SK-N-SH treated with all-trans-retinoic acid at 6 μM for 48 hours (cell line): Measurements from ENCODE around the gene NCBP3.

Experiments
- ARNTL ChIP-seq: fragments of 450-650 bp; formaldehyde crosslinking; IDR thresholded peaks from 2 replicates; pipeline ENCODE4 v1.5.0; 2020; ENCODE audit warnings: low read depth, mild to moderate bottlenecking, moderate library complexity, borderline replicate concordance
- BACH2 ChIP-seq: fragments of 250-450 bp; sonication (Bioruptor Pico); IDR thresholded peaks from 2 replicates; pipeline ENCODE4 v1.9.0; 2021; ENCODE audit warnings: mild to moderate bottlenecking, borderline replicate concordance
- ESRRG ChIP-seq: fragments of 250-450 bp; sonication (Bioruptor Pico); IDR thresholded peaks from 2 replicates; pipeline ENCODE4 v1.6.1; 2021; ENCODE audit warnings: mild to moderate bottlenecking
- ISL1 ChIP-seq: fragments of 250-450 bp; sonication (Bioruptor Pico); IDR thresholded peaks from 2 replicates; pipeline ENCODE4 v2.1.2; 2022; ENCODE audit warnings: mild to moderate bottlenecking, moderate library complexity
- OSR1 ChIP-seq: fragments of 250-450 bp; sonication (Bioruptor Pico); IDR thresholded peaks from 2 replicates; pipeline ENCODE4 v1.8.0; 2022; ENCODE audit warnings: moderate library complexity, mild to moderate bottlenecking, inconsistent platforms
- PATZ1 ChIP-seq: fragments of 250-450 bp; sonication (Bioruptor Pico); IDR thresholded peaks from 2 replicates; pipeline ENCODE4 v1.8.0; 2020; ENCODE audit warnings: mild to moderate bottlenecking, moderate library complexity, borderline replicate concordance
- RARB ChIP-seq: fragments of 250-450 bp; sonication (Bioruptor Pico); IDR thresholded peaks from 2 replicates; pipeline ENCODE4 v1.8.0; 2021; ENCODE audit warnings: mild to moderate bottlenecking, moderate library complexity
- SNAI2 ChIP-seq: fragments of 250-450 bp; sonication (Bioruptor Pico); IDR thresholded peaks from 2 replicates; pipeline ENCODE4 v1.5.0; 2020; ENCODE audit warnings: mild to moderate bottlenecking, moderate library complexity
- TOX ChIP-seq: fragments of 250-450 bp; sonication (Bioruptor Pico); IDR thresholded peaks from 2 replicates; pipeline ENCODE4 v1.8.0; 2021; ENCODE audit warnings: mild to moderate bottlenecking, moderate library complexity, borderline replicate concordance
- ZFP30 ChIP-seq: fragments of 450-650 bp; formaldehyde crosslinking; IDR thresholded peaks from 2 replicates; pipeline ENCODE4 v1.5.0; 2022; ENCODE audit warnings: mild to moderate bottlenecking, moderate library complexity
- ZNF565 ChIP-seq: fragments of 450-650 bp; formaldehyde crosslinking; conservative IDR thresholded peaks from 2 replicates; pipeline ENCODE4 v1.5.0; 2020; ENCODE audit warnings: low read depth, mild to moderate bottlenecking, moderate library complexity
- ZNF70 ChIP-seq: fragments of 450-650 bp; formaldehyde crosslinking; IDR thresholded peaks from 2 replicates; pipeline ENCODE4 v1.5.0; 2020; ENCODE audit warnings: mild to moderate bottlenecking, moderate library complexity

- no peak for TF ChIP-seq OSR1
- no peak for TF ChIP-seq ESRRG
- TF ChIP-seq ZNF565, result no peak
- no peak for TF ChIP-seq TOX (CRISPR knock-in tag)
- no peak for TF ChIP-seq PATZ1 (CRISPR knock-in tag)
- TF ChIP-seq ISL1 (CRISPR knock-in tag), result no peak
- no peak for TF ChIP-seq ZNF70 (CRISPR knock-in tag)
- no peak for TF ChIP-seq ARNTL (CRISPR knock-in tag)
- no peak for TF ChIP-seq SNAI2
- no peak for TF ChIP-seq ZFP30 (CRISPR knock-in tag)
- no peak for TF ChIP-seq RARB (CRISPR knock-in tag)
- TF ChIP-seq BACH2 (CRISPR knock-in tag), result no peak
These were observed 7.8 kb downstream of the NCBP3 start for GRCh38 chr17:3838206-3838605.
